GM20000 (cell line): Measurements from ENCODE around the gene GLG1.

ENCODE experiments used
- DNase-seq: peaks from one replicate; pipeline ENCODE4 v3.0.0; 2012; ENCODE audit warnings: low spot score
- TF ChIP-seq, protein P1 (sequence below): IDR thresholded peaks from 2 replicates; pipeline ENCODE4 v1.5.1; 2012; ENCODE audit warnings: mild to moderate bottlenecking, control low read depth; ENCODE audit errors: extremely low read depth, missing control alignments

GLG1 gene

DNA sequence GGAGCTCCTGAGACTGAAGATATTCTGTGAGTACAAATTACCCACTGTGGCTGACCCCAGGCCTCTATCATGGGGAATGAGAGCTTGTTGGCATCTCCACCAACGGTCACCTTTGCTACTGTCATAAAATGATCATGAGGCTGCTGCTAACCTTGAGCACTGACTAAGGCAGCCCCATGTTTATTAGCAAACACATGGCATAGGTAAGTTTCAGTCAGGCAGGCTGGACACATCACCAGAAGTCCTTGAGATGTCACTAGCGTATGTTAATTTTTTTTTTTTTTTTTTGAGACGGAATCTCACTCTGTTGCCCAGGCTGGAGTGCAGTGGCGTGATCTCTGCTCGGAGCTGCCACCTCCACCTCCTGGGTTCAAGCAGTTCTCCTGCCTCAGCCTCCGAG is 1.5 kb upstream of the GLG1 start:
- DNase-seq, result no peak
- TF ChIP-seq, protein P1, sequence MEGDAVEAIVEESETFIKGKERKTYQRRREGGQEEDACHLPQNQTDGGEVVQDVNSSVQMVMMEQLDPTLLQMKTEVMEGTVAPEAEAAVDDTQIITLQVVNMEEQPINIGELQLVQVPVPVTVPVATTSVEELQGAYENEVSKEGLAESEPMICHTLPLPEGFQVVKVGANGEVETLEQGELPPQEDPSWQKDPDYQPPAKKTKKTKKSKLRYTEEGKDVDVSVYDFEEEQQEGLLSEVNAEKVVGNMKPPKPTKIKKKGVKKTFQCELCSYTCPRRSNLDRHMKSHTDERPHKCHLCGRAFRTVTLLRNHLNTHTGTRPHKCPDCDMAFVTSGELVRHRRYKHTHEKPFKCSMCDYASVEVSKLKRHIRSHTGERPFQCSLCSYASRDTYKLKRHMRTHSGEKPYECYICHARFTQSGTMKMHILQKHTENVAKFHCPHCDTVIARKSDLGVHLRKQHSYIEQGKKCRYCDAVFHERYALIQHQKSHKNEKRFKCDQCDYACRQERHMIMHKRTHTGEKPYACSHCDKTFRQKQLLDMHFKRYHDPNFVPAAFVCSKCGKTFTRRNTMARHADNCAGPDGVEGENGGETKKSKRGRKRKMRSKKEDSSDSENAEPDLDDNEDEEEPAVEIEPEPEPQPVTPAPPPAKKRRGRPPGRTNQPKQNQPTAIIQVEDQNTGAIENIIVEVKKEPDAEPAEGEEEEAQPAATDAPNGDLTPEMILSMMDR, result no peak

DNA sequence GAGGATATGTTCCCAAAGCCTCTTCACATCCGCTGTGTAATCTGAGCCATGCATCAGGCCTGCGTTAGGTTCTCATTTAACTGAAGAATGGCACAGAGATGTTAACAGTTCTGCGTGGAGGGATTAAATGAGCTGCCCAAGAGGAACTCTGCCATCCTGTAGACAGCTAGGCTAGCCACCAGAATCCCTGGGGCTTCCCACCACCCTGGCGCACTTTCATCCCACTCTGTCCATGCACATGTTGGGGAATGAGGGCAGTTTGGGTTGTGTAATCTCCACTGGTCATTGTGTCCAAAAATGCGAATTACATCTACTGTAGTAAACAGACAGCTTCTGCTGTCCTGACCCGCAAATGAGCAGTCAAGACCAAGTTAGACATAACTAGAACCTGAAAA is 1.0 kb upstream of the GLG1 start:
- no peak for DNase-seq
- TF ChIP-seq, protein P1, result no peak

DNA sequence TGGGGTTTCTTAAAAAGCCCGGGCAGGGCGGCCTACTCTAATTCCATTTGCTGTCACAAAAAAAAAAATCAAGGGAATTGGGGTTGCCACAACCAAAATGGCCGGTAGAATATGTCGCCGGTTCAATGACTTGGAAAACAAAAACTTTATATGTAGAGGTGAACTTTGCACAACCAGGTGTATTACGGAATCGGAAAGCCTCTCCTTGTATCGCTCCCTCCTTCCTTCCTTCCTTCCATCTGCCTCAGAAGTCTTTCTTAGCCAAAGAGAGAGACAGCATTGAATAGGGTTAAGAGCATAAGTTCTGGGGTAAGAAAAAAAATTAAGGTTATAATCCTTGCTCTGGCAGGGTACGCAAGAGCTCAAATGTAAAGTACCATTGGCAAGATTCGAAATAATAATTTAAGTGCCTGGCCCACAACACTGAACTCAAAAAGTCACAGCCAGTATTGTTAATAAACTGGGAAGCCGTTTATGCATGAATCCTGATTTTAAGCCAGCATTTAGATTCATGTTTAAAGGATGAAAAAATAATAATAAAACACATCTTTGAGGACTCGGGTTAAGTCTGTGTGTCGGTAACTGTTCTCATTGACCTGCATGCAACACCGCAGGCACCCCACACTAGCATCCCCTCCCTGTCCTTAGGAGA is 522 bp upstream of the GLG1 start:
- DNase-seq, result peak; percentile 40
- TF ChIP-seq, protein P1, result no peak

DNA sequence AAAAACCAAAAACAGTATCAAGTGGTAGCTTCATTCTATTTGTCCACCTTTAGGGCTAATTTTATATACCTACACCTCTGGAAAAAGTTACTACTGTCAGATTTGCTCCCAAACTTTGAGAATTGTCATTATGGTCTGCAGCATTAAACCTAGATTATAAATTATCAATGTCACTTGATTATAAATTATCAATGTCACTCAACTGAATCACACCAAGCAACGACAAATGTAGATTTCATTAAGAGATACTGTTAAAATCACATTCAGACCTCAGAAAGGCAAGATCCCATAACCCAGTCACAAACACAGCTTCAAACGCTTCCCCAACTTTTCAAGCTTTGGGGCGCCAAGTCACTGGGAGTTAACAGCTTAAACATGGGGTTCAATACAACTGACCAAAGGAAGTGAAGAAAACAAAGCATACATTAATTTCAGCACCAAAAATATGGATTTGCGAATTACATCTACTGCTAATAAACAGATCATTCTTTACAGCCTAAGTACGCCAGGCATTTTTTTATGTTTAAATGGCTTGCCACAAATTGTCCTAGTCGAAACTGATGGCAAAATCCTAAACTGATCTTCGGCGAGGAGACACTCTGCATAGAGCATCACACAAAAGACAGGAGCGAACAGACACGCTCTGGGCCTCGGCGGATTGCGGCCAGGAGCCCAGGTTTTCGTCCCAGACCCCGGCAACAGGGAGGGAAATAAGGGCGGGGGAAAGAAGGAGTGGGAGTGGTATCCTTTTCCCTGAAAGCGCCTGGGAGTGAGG is 981 bp downstream of the GLG1 start:
- TF ChIP-seq, protein P1, result no peak
- no peak for DNase-seq

DNA sequence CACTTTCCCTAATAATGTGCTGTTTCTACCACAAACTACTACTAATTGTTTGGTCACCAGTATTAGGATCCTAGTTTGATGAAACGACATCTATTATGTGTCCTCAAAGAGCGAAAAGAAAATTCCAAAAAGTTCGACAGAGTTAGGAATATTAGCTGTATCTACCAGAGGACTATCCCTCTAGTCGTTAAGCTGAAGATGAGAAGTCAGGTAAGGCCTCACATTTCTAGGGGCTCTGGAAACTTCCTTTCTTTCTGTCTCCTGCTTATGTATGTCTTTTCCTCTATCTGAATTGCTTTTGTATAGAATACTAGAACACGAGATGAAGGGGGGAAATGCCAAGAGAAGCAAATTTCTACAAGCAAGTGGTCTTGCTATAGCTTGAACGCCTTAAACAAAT is 1.6 kb downstream of the GLG1 start:
- TF ChIP-seq, protein P1, result no peak
- DNase-seq, result no peak

DNA sequence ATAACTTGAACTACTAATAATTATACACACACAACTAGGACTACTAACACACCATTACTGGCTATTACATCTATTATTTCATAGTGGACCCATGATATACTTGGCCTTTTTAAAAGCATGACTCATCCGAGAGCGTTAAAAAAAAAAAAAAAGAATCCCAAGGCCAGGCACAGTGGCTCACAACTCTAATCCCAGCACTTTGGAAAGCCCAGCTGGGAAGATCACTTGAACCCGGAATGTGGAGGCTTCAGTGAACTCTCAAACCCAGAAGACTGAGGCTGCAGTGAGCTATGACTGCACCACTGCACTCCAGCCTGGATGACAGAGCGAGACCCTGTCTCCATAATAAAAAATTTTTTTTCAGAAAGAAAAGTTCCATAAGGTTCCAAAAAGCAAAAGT is 3.1 kb downstream of the GLG1 start:
- TF ChIP-seq, protein P1, result no peak
- no peak for DNase-seq

DNA sequence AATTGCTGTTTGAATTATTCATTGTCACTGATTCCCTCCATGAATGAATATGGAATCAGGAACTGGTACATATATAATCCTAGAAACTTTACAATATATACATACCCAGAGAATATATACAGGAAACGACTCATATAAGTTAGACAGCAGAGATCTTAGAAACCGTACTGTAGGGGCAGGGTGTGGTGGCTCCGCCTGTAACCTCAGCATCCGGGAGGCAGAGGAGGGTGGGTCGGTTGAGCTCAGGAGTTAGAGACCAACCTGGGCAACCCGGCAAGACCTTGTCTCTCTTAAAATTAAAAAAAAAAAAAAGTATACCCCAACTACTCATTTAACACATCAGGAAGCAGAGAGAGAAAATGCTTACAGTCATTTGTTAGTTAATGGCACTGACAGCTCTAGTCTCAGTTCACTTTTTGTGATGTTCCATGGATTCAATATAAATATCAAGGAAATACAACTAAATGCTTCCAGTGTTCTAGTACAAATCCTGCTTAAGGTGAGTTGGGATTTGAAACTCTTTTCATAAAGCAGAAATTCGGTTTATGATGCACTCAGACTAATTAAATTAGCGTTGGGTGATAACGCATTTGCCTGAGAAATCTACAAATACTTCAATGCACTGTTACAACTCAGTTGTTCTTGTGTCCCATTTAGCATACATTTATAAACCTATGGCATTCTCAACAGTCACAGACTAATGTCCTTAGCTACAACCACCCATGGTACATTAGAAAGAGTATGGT is 5.6 kb downstream of the GLG1 start:
- DNase-seq, result no peak

More for the DNA sequence above, 5.6 kb downstream of the GLG1 start:
- TF ChIP-seq, protein P1, result no peak
